Tibial artery (tissue), 4 donors: ENCODE results near the gene ANKRD34A.
A peak's percentile ranks its signal among the peaks of the same experiment; 100 is the strongest.

Experiments
- DNase-seq, 2 donors: peaks; one replicate each; pipeline ENCODE4 v3.0.0-alpha.2; 2019
- H3K27ac ChIP-seq, 2 donors: fragments of 200-600 bp; sonication (generic) in 1 of 2; 1 replicate in 1 of 2; 2 replicates in 1 of 2; pipeline ENCODE4 v1.5.1; 2018 to 2019; ENCODE audit warnings: mild to moderate bottlenecking in 1 of 2
- H3K27me3 ChIP-seq, 2 donors: fragments of 200-600 bp; sonication (generic) in 1 of 2; one replicate each; pipeline versions ENCODE4 v1.5.1 to v1.6.0; 2016 to 2019
- H3K36me3 ChIP-seq, 3 donors: fragments of 200-600 bp; sonication (generic) in 2 of 3; one replicate each; pipeline ENCODE4 v1.5.1; 2016 to 2019; ENCODE audit warnings: mild to moderate bottlenecking in 2 of 3
- H3K4me1 ChIP-seq, 4 donors: fragments of 200-600 bp; sonication (generic) in 2 of 4; 1 replicate in 3 of 4; 2 replicates in 1 of 4; pipeline ENCODE4 v1.5.1; 2016 to 2019
- H3K4me3 ChIP-seq, 2 donors: fragments of 200-600 bp; sonication (generic) in 1 of 2; 1 replicate in 1 of 2; 2 replicates in 1 of 2; pipeline ENCODE4 v1.5.1; 2018 to 2019; ENCODE audit warnings: mild to moderate bottlenecking in 2 of 2
- H3K9me3 ChIP-seq, 3 donors: fragments of 200-600 bp; sonication (generic) in 1 of 3; one replicate each; pipeline ENCODE4 v1.5.1; 2016 to 2019
- CTCF ChIP-seq, 2 experiments: fragments of 200-600 bp in 1 of 2; fragments of 450-650 bp in 1 of 2; IDR thresholded peaks; one replicate each; pipeline ENCODE4 v1.5.1; 2017 to 2019; ENCODE audit warnings: antibody characterized with exemption in 2 of 2, mild to moderate bottlenecking in 1 of 2, moderate library complexity in 1 of 2
- intact Hi-C: fragments of 100-400 bp; cut with DNase I; formaldehyde crosslinking; loops from one replicate; pipeline ENCODE4 v1.15.0; 2023; ENCODE audit warnings: low total_unique reads

The ANKRD34A gene

GRCh38 chr1:145972580-145972979 is 8.2 kb upstream of the ANKRD34A start:
- Histone ChIP-seq H3K27ac (no peak overlapping the region), H3K4me3 (no peak overlapping the region)
- intact Hi-C loops: no loop called here

GRCh38 chr1:145967288-145967687 is 2.9 kb upstream of the ANKRD34A start:
- Histone ChIP-seq H3K4me3 (no peak overlapping the region), H3K27ac (no peak overlapping the region), H3K4me1 (peaks cover 5 to 26% (median 21%) of the 10 kb centered on the region in 4 donors), H3K9me3 (no peaks in the 10 kb centered on the region), H3K27me3 (no peaks in the 10 kb centered on the region), H3K36me3 (peaks cover 0 to 7% (median 0%) of the 10 kb centered on the region in 3 donors)
- intact Hi-C loops: loop anchor here (10.0 kb wide), 1 partner anchor 52 kb away; the partner anchor contains the start of genes ITGA10 and PEX11B
- no peak for DNase-seq
- TF ChIP-seq CTCF (IDR thresholded peaks at IDR 0.05): no peak

More at GRCh38 chr1:145972580-145972979, 8.2 kb upstream of the ANKRD34A start:
- no peaks in the 10 kb centered on the region for H3K9me3 ChIP-seq
- H3K27me3 ChIP-seq: no peaks in the 10 kb centered on the region
- H3K4me1 ChIP-seq: peaks cover 0 to 5% (median 4%) of the 10 kb centered on the region in 4 donors
- H3K36me3 ChIP-seq: peaks cover 0 to 7% (median 1%) of the 10 kb centered on the region in 3 donors
- no peak for TF ChIP-seq CTCF (IDR thresholded peaks at IDR 0.05)
- peak in 1 of 2 donors; percentile 29 for DNase-seq

- Histone ChIP-seq H3K9me3 (no peaks in the 10 kb centered on the region), H3K4me1 (peaks cover 5 to 36% (median 27%) of the 10 kb centered on the region in 4 donors), H3K27ac (peak overlapping the region; percentile 84 to 96), H3K27me3 (no peaks in the 10 kb centered on the region), H3K4me3 (peak overlapping the region; percentile 59 to 75), H3K36me3 (peaks cover 0 to 7% (median 0%) of the 10 kb centered on the region in 3 donors)
- DNase-seq: no peak
- TF ChIP-seq CTCF (IDR thresholded peaks at IDR 0.05): no peak
- intact Hi-C loops: loop anchor here (10.0 kb wide), 1 partner anchor 50 kb away; the partner anchor contains the start of genes ITGA10 and PEX11B
Observed at GRCh38 chr1:145965119-145965744, 857 bp upstream of the ANKRD34A start.

- peak overlapping the region; percentile 59 to 75 for H3K4me3 ChIP-seq
- intact Hi-C loops: loop anchor here (10.0 kb wide), 1 partner anchor 49 kb away; the partner anchor contains the start of genes ITGA10 and PEX11B
- peaks cover 5 to 50% (median 39%) of the 10 kb centered on the region in 4 donors for H3K4me1 ChIP-seq
- no peak for TF ChIP-seq CTCF (IDR thresholded peaks at IDR 0.05)
- H3K27me3 ChIP-seq: no peaks in the 10 kb centered on the region
- H3K9me3 ChIP-seq: no peaks in the 10 kb centered on the region
- DNase-seq: no peak
- H3K36me3 ChIP-seq: peaks cover 0 to 7% (median 0%) of the 10 kb centered on the region in 3 donors
- peak overlapping the region; percentile 84 to 96 for H3K27ac ChIP-seq
Observed at GRCh38 chr1:145963265-145964019, 933 bp downstream of the ANKRD34A start.

- Histone ChIP-seq H3K27me3 (no peaks in the 10 kb centered on the region), H3K4me3 (peak overlapping the region; percentile 55 to 58), H3K4me1 (peaks cover 5 to 54% (median 41%) of the 10 kb centered on the region in 4 donors), H3K36me3 (peaks cover 0 to 4% (median 0%) of the 10 kb centered on the region in 3 donors), H3K9me3 (no peaks in the 10 kb centered on the region), H3K27ac (peak overlapping the region; percentile 84 to 96)
- intact Hi-C loops: loop anchor here (10.0 kb wide), 1 partner anchor 48 kb away; the partner anchor contains the start of genes ITGA10 and PEX11B
- no peak for TF ChIP-seq CTCF (IDR thresholded peaks at IDR 0.05)
- peak; percentile 48 to 83 for DNase-seq
Observed at GRCh38 chr1:145962157-145963102, 1.9 kb downstream of the ANKRD34A start.
